PC-3 (cell line): ENCODE measurements around the gene GRK3. TPM values are rescaled to one million over a fixed set of nuclear protein-coding genes. Genes with fewer than 3 reads are reported as not detected.

Experiments
- ATAC-seq: fragments of 200-7000 bp; cut with Tn5 transposase; 2 replicates; pipeline ENCODE4 v1.9.1; 2020; ENCODE audit warnings: mild to moderate bottlenecking, moderate library complexity
- BruUV-seq: library from RNA; stranded (reverse); fragments of 400-500 nt; replicated peaks from 2 replicates; lab custom pipeline; 2021; lab: Mats Ljungman, UMichigan
- CTCF ChIA-PET: fragments of 300-600 bp; sonication (Branson Sonifier 250); formaldehyde crosslinking; loops from one replicate; lab custom pipeline; 2022; ENCODE audit warnings: antibody characterized with exemption; lab: Charles Lee
- POLR2A ChIA-PET: fragments of 300-600 bp; sonication (Branson Sonifier 250); formaldehyde crosslinking; loops from one replicate; lab custom pipeline; 2022; ENCODE audit warnings: antibody characterized with exemption; ENCODE audit not compliant: unreplicated experiment; lab: Charles Lee
- DNase-seq: peaks from one replicate; pipeline ENCODE4 v3.0.0-alpha.2; 2015
- H2AFZ ChIP-seq: fragments of 300-600 bp; sonication (generic); 2 replicates; pipeline ENCODE4 v1.6.0; 2016; ENCODE audit warnings: antibody characterized with exemption, low read length
- H3F3A ChIP-seq: fragments of 300-600 bp; sonication (generic); one replicate; pipeline ENCODE4 v1.6.0; 2017; ENCODE audit warnings: antibody characterized with exemption, low read length, control low read depth, mild to moderate bottlenecking; ENCODE audit not compliant: unreplicated experiment
- H3K27ac ChIP-seq: fragments of 300-600 bp; sonication (generic); 2 replicates; pipeline ENCODE4 v1.5.1; 2016; ENCODE audit warnings: mild to moderate bottlenecking, low read length
- H3K27me3 ChIP-seq: fragments of 300-600 bp; sonication (generic); 2 replicates; pipeline ENCODE4 v1.6.1; 2016; ENCODE audit warnings: low read length, mixed read lengths
- H3K36me3 ChIP-seq: fragments of 300-600 bp; sonication (generic); 2 replicates; pipeline ENCODE4 v1.6.1; 2016; ENCODE audit warnings: low read depth, mixed run types, low read length, mixed read lengths
- H3K4me1 ChIP-seq: fragments of 300-600 bp; sonication (generic); 2 replicates; pipeline ENCODE4 v1.5.1; 2016; ENCODE audit warnings: low read length; ENCODE audit not compliant: insufficient read depth
- H3K4me2 ChIP-seq: fragments of 300-600 bp; sonication (generic); 2 replicates; pipeline ENCODE4 v1.6.0; 2016; ENCODE audit warnings: low read length
- H3K4me3 ChIP-seq: fragments of 300-600 bp; sonication (generic); 2 replicates; pipeline ENCODE4 v1.5.1; 2016; ENCODE audit warnings: mild to moderate bottlenecking, low read length, mixed read lengths
- H3K79me2 ChIP-seq: fragments of 300-600 bp; sonication (generic); 2 replicates; pipeline ENCODE4 v1.6.1; 2017; ENCODE audit warnings: low read length, mixed read lengths
- H3K9ac ChIP-seq: fragments of 300-600 bp; sonication (generic); 2 replicates; pipeline ENCODE4 v1.6.0; 2016; ENCODE audit warnings: mild to moderate bottlenecking, low read length
- H3K9me2 ChIP-seq: fragments of 300-600 bp; sonication (generic); replicated peaks from 2 replicates; pipeline ENCODE4 v1.6.1; 2016; ENCODE audit warnings: mixed run types, low read length, mixed read lengths
- H3K9me3 ChIP-seq: fragments of 300-600 bp; sonication (generic); 2 replicates; pipeline ENCODE4 v1.6.1; 2016; ENCODE audit warnings: low read length, mixed read lengths
- H4K20me1 ChIP-seq: fragments of 300-600 bp; sonication (generic); 2 replicates; pipeline ENCODE4 v1.6.1; 2016; ENCODE audit warnings: low read length, mixed read lengths
- EZH2 ChIP-seq: fragments of 300-600 bp; sonication (generic); IDR thresholded peaks from one replicate; pipeline ENCODE4 v1.6.1; 2017; ENCODE audit warnings: antibody characterized with exemption, mild to moderate bottlenecking, low read length; ENCODE audit not compliant: unreplicated experiment
- EZH2phosphoT487 ChIP-seq: fragments of 300-600 bp; sonication (generic); IDR thresholded peaks from 2 replicates; pipeline ENCODE4 v1.6.1; 2018; ENCODE audit warnings: mild to moderate bottlenecking, antibody characterized with exemption, low read length, borderline replicate concordance
- intact Hi-C: fragments of 100-400 bp; cut with micrococcal nuclease; formaldehyde crosslinking; loops from 2 replicates; pipeline ENCODE4 v1.9.0; 2023
- total RNA-seq: library from RNA; depleted of rRNA; stranded (reverse); fragments of >200 nt; gene quantifications from 2 replicates; pipeline ENCODE4 v1.2.3, GENCODE V29; 2014
- TF ChIP-seq, protein P1 (sequence below): fragments of 300-600 bp; sonication (generic); conservative IDR thresholded peaks from 2 replicates; pipeline ENCODE4 v1.5.1; 2017; ENCODE audit warnings: antibody characterized with exemption, low read depth, mild to moderate bottlenecking, low read length

The GRK3 gene
- total RNA-seq, 1 experiment from 2014 or later, result under 0.01 TPM

DNA sequence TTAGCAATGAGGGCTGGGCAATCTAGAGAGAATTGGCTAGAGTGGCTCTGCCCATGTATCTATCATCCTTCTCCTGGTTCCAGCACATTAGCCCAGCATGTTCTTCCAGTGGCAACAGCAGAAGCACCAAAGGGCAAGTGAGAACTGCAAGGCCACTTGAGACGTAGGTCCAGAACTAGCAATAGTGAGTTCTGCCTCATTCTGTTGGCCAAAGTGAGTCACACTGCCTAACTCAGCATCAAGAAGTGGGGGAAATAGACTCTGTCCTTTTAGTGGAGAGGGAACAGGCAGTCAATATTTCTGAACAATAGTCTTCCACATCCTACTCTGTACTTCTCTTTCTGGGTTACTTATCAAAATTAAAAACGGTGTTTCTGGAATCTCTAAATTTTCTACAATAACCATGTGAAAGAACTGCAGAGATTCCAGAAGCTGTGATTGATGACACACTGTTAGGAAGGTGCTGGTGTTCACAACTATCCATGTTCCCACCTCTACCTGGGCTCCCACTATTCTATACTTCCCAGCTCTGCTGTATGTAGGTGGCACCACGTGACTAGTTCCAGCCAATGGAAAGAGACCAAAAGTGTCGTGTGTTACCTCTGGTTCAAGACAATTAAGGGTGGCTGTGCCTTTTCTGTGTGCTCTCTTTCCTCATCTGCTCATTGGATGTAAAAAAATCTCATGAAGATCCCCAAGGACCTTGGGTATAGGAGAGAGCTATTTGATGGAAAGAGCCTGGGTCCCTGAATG is 23.4 kb upstream of the GRK3 start:
- no TSS peak for BruUV-seq
- no peak overlapping the region for H3K4me3 ChIP-seq
- no peak overlapping the region for H2AFZ ChIP-seq
- H4K20me1 ChIP-seq, result no peaks in the 10 kb centered on the region
- H3F3A ChIP-seq, result no peaks in the 10 kb centered on the region
- H3K9ac ChIP-seq, result no peak overlapping the region
- intact Hi-C loops, result no loop called here
- no peak for ATAC-seq
- DNase-seq, result no peak
- H3K79me2 ChIP-seq, result no peaks in the 10 kb centered on the region
- ChIA-PET POLR2A (no interaction called here), CTCF (interaction anchor here (0.5 kb wide), 1 partner anchor 832 kb away, joined by 3 read pairs; no protein-coding TSS in a partner anchor)
- TF ChIP-seq, protein P1, sequence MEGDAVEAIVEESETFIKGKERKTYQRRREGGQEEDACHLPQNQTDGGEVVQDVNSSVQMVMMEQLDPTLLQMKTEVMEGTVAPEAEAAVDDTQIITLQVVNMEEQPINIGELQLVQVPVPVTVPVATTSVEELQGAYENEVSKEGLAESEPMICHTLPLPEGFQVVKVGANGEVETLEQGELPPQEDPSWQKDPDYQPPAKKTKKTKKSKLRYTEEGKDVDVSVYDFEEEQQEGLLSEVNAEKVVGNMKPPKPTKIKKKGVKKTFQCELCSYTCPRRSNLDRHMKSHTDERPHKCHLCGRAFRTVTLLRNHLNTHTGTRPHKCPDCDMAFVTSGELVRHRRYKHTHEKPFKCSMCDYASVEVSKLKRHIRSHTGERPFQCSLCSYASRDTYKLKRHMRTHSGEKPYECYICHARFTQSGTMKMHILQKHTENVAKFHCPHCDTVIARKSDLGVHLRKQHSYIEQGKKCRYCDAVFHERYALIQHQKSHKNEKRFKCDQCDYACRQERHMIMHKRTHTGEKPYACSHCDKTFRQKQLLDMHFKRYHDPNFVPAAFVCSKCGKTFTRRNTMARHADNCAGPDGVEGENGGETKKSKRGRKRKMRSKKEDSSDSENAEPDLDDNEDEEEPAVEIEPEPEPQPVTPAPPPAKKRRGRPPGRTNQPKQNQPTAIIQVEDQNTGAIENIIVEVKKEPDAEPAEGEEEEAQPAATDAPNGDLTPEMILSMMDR, result no peak
- TF ChIP-seq EZH2 (no peak), EZH2phosphoT487 (no peak)
- H3K4me1 ChIP-seq, result no peaks in the 10 kb centered on the region
- H3K36me3 ChIP-seq, result no peaks in the 10 kb centered on the region
- no peak overlapping the region for H3K4me2 ChIP-seq
- H3K27ac ChIP-seq, result no peak overlapping the region
- H3K9me2 ChIP-seq, result no peaks in the 10 kb centered on the region
- H3K9me3 ChIP-seq, result no peaks in the 10 kb centered on the region
- H3K27me3 ChIP-seq, result no peaks in the 10 kb centered on the region

DNA sequence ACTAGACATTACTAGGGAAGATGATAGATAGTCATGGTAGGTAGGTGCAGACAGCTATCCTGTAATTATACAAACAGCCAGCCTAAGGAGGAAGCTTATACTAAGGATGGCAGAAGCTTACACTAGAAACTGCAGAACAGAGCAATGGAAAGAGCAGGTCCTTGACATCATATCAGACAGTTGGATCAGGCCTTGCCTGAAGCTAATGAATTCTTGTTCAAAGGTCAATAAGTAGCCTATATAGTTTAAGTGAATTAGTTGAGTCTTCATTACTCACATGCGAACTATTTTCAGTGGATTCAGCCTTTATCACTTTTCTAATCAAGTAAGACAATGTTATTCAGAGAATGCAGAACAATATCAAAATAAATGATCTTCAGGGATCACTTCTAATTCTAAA is 22.3 kb upstream of the GRK3 start:
- no peaks in the 10 kb centered on the region for H3K4me1 ChIP-seq
- intact Hi-C loops, result no loop called here
- ChIA-PET POLR2A (no interaction called here), CTCF (no interaction called here)
- no peaks in the 10 kb centered on the region for H3K9me3 ChIP-seq
- no peaks in the 10 kb centered on the region for H3K36me3 ChIP-seq
- no peak overlapping the region for H3K9ac ChIP-seq
- H3K9me2 ChIP-seq, result no peaks in the 10 kb centered on the region
- DNase-seq, result no peak
- no peak overlapping the region for H3K27ac ChIP-seq
- no peaks in the 10 kb centered on the region for H3F3A ChIP-seq
- H3K27me3 ChIP-seq, result no peaks in the 10 kb centered on the region
- no peaks in the 10 kb centered on the region for H3K79me2 ChIP-seq
- H4K20me1 ChIP-seq, result no peaks in the 10 kb centered on the region
- no peak for ATAC-seq
- no TSS peak for BruUV-seq
- H3K4me2 ChIP-seq, result no peak overlapping the region
- no peak overlapping the region for H3K4me3 ChIP-seq
- no peak overlapping the region for H2AFZ ChIP-seq
- TF ChIP-seq EZH2phosphoT487, result no peak
- no peak for TF ChIP-seq EZH2
- TF ChIP-seq, protein P1, result no peak

DNA sequence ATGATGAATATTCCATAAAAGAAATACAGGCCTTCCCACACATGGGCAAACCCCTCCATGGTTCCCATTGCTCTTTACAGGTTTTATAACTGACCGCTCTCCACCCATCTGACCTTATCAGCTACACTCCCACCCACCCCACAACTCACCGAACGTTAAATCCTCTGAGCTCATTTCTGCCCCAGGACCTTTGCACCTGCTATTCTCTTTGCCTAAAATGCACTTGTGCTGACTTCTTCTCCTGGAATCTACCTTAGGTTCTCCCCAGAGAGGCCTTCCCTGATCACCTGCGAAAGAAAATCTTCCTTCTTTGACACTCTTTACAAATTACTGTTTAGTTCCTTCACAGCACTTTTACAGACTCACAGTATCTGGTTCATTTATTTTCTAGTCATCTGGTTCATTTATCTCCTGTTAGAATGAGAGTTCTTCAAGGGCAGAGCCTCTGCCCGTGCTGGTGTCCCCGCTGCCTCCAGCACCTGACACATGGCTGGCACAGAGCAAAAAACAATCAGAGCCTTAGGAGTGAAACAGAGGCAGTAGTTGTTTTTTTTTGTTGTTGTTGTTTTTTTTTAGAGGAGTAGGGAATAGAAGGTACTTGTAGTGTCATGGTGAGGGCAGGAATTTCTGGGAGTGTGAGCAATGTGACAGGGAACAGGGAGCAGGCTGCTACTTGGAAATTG is 21.6 kb upstream of the GRK3 start:
- DNase-seq (no peak), ATAC-seq (no peak)
- Histone ChIP-seq H4K20me1 (no peaks in the 10 kb centered on the region), H3K27me3 (no peaks in the 10 kb centered on the region), H2AFZ (no peak overlapping the region), H3K9ac (no peak overlapping the region), H3K4me3 (no peak overlapping the region), H3K4me2 (no peak overlapping the region), H3K9me3 (no peaks in the 10 kb centered on the region), H3K79me2 (no peaks in the 10 kb centered on the region), H3K9me2 (no peaks in the 10 kb centered on the region), H3F3A (no peaks in the 10 kb centered on the region), H3K27ac (no peak overlapping the region), H3K36me3 (no peaks in the 10 kb centered on the region), H3K4me1 (no peaks in the 10 kb centered on the region)
- intact Hi-C loops, result no loop called here
- no peak for TF ChIP-seq EZH2phosphoT487
- no peak for TF ChIP-seq EZH2
- TF ChIP-seq, protein P1, result no peak
- ChIA-PET CTCF (no interaction called here), POLR2A (no interaction called here)
- BruUV-seq, result no TSS peak
